ENCODE data around the gene RNF7. TPM values are rescaled to one million over a fixed set of nuclear protein-coding genes. Genes with fewer than 3 reads are reported as not detected.

RNF7 gene
- total and polyA plus RNA-seq, 2 of the 4 experiments (the other 2 are of a cell fraction), result 98.7 to 149 TPM

DNA sequence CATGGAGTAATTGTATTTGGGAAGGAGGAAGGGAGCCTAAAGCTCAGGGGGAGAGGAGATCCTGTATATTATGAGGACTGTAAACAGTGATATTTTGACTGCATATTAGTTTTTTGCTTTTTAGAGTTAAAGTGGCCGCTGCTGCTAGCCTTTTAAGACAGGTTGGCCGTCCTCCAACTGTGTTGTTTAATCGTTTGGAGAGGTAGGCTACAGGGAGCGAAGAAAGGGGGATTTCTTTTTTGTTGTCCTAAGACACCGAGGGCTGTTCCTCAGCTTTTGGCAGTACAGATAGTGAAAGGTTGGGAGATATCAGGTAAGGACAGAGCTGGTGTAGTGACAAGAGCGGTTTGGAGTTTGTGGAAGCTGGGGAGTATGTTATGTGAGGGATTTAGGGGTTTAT lies 38.2 kb upstream of the RNF7 start:
- in situ Hi-C loops (cut with MboI; ENCODE audit: low sequenced_read_pairs), result no loop called here
- Histone ChIP-seq H4K5ac (ENCODE audit: low read depth, low read length) (no peak overlapping the region), H2BK120ac (ENCODE audit: low read depth, low read length) (no peak overlapping the region), H3K36me3 (ENCODE audit: control insufficient read depth, insufficient read depth, low read length) (no peaks in the 10 kb centered on the region), H3K27ac (ENCODE audit: insufficient read depth, low read length) (no peak overlapping the region), H3K9ac (ENCODE audit: low read depth, low read length) (no peak overlapping the region), H4K91ac (ENCODE audit: insufficient read depth, low read depth, low read length) (no peak overlapping the region), H2BK5ac (ENCODE audit: low read depth, low read length, poor library complexity, severe bottlenecking) (no peak overlapping the region), H3K4me3 (ENCODE audit: insufficient read depth, low read depth, low read length) (no peak overlapping the region), H3K9me3 (ENCODE audit: control insufficient read depth, insufficient read depth, low read length) (no peaks in the 10 kb centered on the region), H4K20me1 (ENCODE audit: insufficient read depth, low read length) (no peaks in the 10 kb centered on the region), H3K4me2 (ENCODE audit: low read depth, low read length) (no peak overlapping the region), H2BK20ac (ENCODE audit: low read depth, low read length) (no peak overlapping the region; the same call in 1 of the 2 replicates), H3K56ac (ENCODE audit: extremely low read depth, insufficient read depth, low read length) (no peak overlapping the region), H3K27me3 (ENCODE audit: control insufficient read depth, insufficient read depth, low read length) (no peaks in the 10 kb centered on the region; the same call in 1 of the 2 replicates), H3K18ac (ENCODE audit: low read depth, low read length) (no peak overlapping the region), H2AK5ac (ENCODE audit: low read depth, low read length) (no peak overlapping the region), H4K8ac (ENCODE audit: low read depth in 2 of 2, low read length in 2 of 2) (no peak overlapping the region), H3K23ac (ENCODE audit: low read depth, low read length) (no peak overlapping the region), H3K4me1 (ENCODE audit: control insufficient read depth, insufficient read depth, low read length) (peaks cover 2% of the 10 kb centered on the region; the same call in 1 of the 2 replicates), H3K9me1 (ENCODE audit: insufficient read depth, low read length) (no peaks in the 10 kb centered on the region), H2BK15ac (ENCODE audit: low read depth, low read length) (no peak overlapping the region; the same call in 2 of the 3 replicates), H3K14ac (replicated peaks; ENCODE audit: low read depth, low read length) (no peak overlapping the region), H2AK9ac (replicated peaks; ENCODE audit: low read depth, low read length, poor library complexity) (no peak overlapping the region), H3K79me1 (ENCODE audit: low read depth in 1 of 2, low read length in 2 of 2) (no peaks in the 10 kb centered on the region), H3K4ac (ENCODE audit: low read depth, low read length) (no peak overlapping the region), H2AFZ (replicated peaks; ENCODE audit: low read length, poor library complexity) (no peak overlapping the region)
- ATAC-seq (ENCODE audit: low read depth), result no peak
- intact Hi-C loops (cut with micrococcal nuclease), result no loop called here
- CTCF ChIA-PET, result no interaction called here
- peak; percentile 8 for DNase-seq
- WGBS, 2 experiments (ENCODE audit: extremely low coverage in 2 of 2, insufficient read length in 1 of 2), result no CpG with 5 or more reads among the region's 6 CpGs
- POLR2A ChIA-PET (ENCODE audit: unreplicated experiment), result no interaction called here
- no TSS peak for BruUV-seq (replicated peaks)
- no peak for TF ChIP-seq NFE2L2 (IDR thresholded peaks at IDR 0.05; ENCODE audit: low read depth, low read length)
- TF ChIP-seq MXI1 (IDR thresholded peaks at IDR 0.05; ENCODE audit: borderline replicate concordance, low read depth, low read length), result no peak
- no peak for TF ChIP-seq RAD21 (IDR thresholded peaks at IDR 0.05; ENCODE audit: low read length)
- TF ChIP-seq CHD1 (IDR thresholded peaks at IDR 0.05; ENCODE audit: low read depth, low read length), result no peak
- TF ChIP-seq CTCF (conservative IDR thresholded peaks at IDR 0.05; ENCODE audit: low read depth, low read length), result no peak
- no peak for TF ChIP-seq SMC3 (IDR thresholded peaks at IDR 0.05; ENCODE audit: low read depth, low read length)
- no peak for TF ChIP-seq MAZ (IDR thresholded peaks at IDR 0.05; ENCODE audit: borderline replicate concordance, low read depth, low read length)
- TF ChIP-seq POLR2A (IDR thresholded peaks at IDR 0.05; ENCODE audit: low read depth, low read length), result no peak
- TF ChIP-seq MAFK (IDR thresholded peaks at IDR 0.05; ENCODE audit: low read depth, low read length), result no peak
- TF ChIP-seq RCOR1 (IDR thresholded peaks at IDR 0.05; ENCODE audit: insufficient replicate concordance, low read length), result no peak
- no peak for TF ChIP-seq BHLHE40 (IDR thresholded peaks at IDR 0.05; ENCODE audit: low read depth, low read length)
- TF ChIP-seq FOS (IDR thresholded peaks at IDR 0.05; ENCODE audit: low read depth, low read length), result no peak
- TF ChIP-seq CEBPB (IDR thresholded peaks at IDR 0.05; ENCODE audit: low read depth, low read length), result no peak
- TF ChIP-seq, protein P1, sequence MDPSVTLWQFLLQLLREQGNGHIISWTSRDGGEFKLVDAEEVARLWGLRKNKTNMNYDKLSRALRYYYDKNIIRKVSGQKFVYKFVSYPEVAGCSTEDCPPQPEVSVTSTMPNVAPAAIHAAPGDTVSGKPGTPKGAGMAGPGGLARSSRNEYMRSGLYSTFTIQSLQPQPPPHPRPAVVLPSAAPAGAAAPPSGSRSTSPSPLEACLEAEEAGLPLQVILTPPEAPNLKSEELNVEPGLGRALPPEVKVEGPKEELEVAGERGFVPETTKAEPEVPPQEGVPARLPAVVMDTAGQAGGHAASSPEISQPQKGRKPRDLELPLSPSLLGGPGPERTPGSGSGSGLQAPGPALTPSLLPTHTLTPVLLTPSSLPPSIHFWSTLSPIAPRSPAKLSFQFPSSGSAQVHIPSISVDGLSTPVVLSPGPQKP (IDR thresholded peaks at IDR 0.05; ENCODE audit: borderline replicate concordance, low read depth, low read length), result no peak
- TF ChIP-seq RFX5 (IDR thresholded peaks at IDR 0.05; ENCODE audit: low read depth, low read length), result no peak
- dilution Hi-C loops (cut with HindIII; ENCODE audit: low sequenced_read_pairs, unreplicated experiment), result no loop called here

Measured in IMR-90 (cell line).